Neural progenitor cell (in vitro differentiated cells): Measurements from ENCODE around the gene DSCAML1.

Experiments used
- CTCF ChIP-seq: fragments of 200-600 bp; sonication (generic); IDR thresholded peaks from 2 replicates; pipeline ENCODE4 v1.5.1; 2017; ENCODE audit warnings: antibody characterized with exemption, mild to moderate bottlenecking
- EZH2 ChIP-seq: fragments of 200-600 bp; sonication (generic); IDR thresholded peaks from 2 replicates; pipeline ENCODE4 v1.6.1; 2017; ENCODE audit warnings: antibody characterized with exemption, mild to moderate bottlenecking, moderate library complexity

GRCh38 chr11:117750916-117751662 is 45.9 kb downstream of the DSCAML1 start:
- TF ChIP-seq CTCF (no peak), EZH2 (no peak)
